IMR-90 (cell line): ENCODE measurements around the gene SYCE3. TPM values are rescaled to one million over a fixed set of nuclear protein-coding genes. Genes with fewer than 3 reads are reported as not detected.

ENCODE experiments used
- ATAC-seq: fragments of 200-7000 bp; cut with Tn5 transposase; 2 replicates; pipeline ENCODE4 v1.9.1; 2020; ENCODE audit warnings: low read depth, mild to moderate bottlenecking, moderate library complexity
- BruUV-seq: library from RNA; stranded (reverse); fragments of 400-500 nt; replicated peaks from 2 replicates; lab custom pipeline; 2021; lab: Mats Ljungman, UMichigan
- CTCF ChIA-PET: fragments of 300-600 bp; formaldehyde crosslinking; extraction: SDS; loops from one replicate; lab custom pipeline; 2021; ENCODE audit warnings: antibody characterized with exemption; lab: Yijun Ruan, JAX
- POLR2A ChIA-PET: fragments of 300-600 bp; sonication (Branson Sonifier 250); formaldehyde crosslinking; loops from one replicate; lab custom pipeline; 2022; ENCODE audit warnings: antibody characterized with exemption; ENCODE audit not compliant: unreplicated experiment; lab: Charles Lee
- DNase-seq: peaks from one replicate; pipeline ENCODE4 v3.0.0; 2013
- H2AFZ ChIP-seq: replicated peaks from 2 replicates; pipeline ENCODE3; 2013; ENCODE audit warnings: low read length, mild to moderate bottlenecking; ENCODE audit not compliant: poor library complexity
- H2AK5ac ChIP-seq: 2 replicates; pipeline ENCODE4 v1.6.1; 2013; ENCODE audit warnings: low read depth, low read length, inconsistent platforms
- H2AK9ac ChIP-seq: replicated peaks from 2 replicates; pipeline ENCODE3; 2013; ENCODE audit warnings: mild to moderate bottlenecking, low read depth, low read length, moderate library complexity; ENCODE audit not compliant: poor library complexity
- H2BK120ac ChIP-seq: 2 replicates; pipeline ENCODE4 v1.6.1; 2013; ENCODE audit warnings: low read depth, low read length, inconsistent platforms
- H2BK15ac ChIP-seq: 3 replicates; pipeline ENCODE4 v1.6.1; 2013; ENCODE audit warnings: low read depth, low read length, inconsistent platforms
- H2BK20ac ChIP-seq: 2 replicates; pipeline ENCODE4 v1.6.1; 2013; ENCODE audit warnings: low read depth, mild to moderate bottlenecking, inconsistent platforms, low read length, moderate library complexity
- H2BK5ac ChIP-seq: 2 replicates; pipeline ENCODE4 v1.6.1; 2013; ENCODE audit warnings: mild to moderate bottlenecking, low read depth, low read length, inconsistent platforms; ENCODE audit not compliant: poor library complexity, severe bottlenecking
- H3K14ac ChIP-seq: replicated peaks from 2 replicates; pipeline ENCODE4 v1.6.1; 2013; ENCODE audit warnings: low read depth, low read length, inconsistent platforms
- H3K18ac ChIP-seq: 2 replicates; pipeline ENCODE4 v1.6.1; 2013; ENCODE audit warnings: low read depth, low read length, control low read depth
- H3K23ac ChIP-seq: 2 replicates; pipeline ENCODE4 v1.6.1; 2013; ENCODE audit warnings: low read depth, low read length, inconsistent platforms
- H3K27ac ChIP-seq: 2 replicates; pipeline ENCODE4 v1.5.1; 2013; ENCODE audit warnings: mild to moderate bottlenecking, control low read depth, low read length; ENCODE audit not compliant: insufficient read depth
- H3K27me3 ChIP-seq: 2 replicates; pipeline ENCODE4 v1.6.1; 2013; ENCODE audit warnings: low read length; ENCODE audit not compliant: control insufficient read depth, insufficient read depth
- H3K36me3 ChIP-seq: 2 replicates; pipeline ENCODE4 v1.6.1; 2013; ENCODE audit warnings: low read length, mixed read lengths; ENCODE audit not compliant: control insufficient read depth, insufficient read depth
- H3K4ac ChIP-seq: 2 replicates; pipeline ENCODE4 v1.6.1; 2013; ENCODE audit warnings: low read depth, low read length, inconsistent platforms
- H3K4me1 ChIP-seq: 2 replicates; pipeline ENCODE4 v1.6.1; 2013; ENCODE audit warnings: low read length, mixed read lengths; ENCODE audit not compliant: control insufficient read depth, insufficient read depth
- H3K4me2 ChIP-seq: 2 replicates; pipeline ENCODE4 v1.6.1; 2013; ENCODE audit warnings: low read depth, mild to moderate bottlenecking, control low read depth, low read length, moderate library complexity
- H3K4me3 ChIP-seq: 2 replicates; pipeline ENCODE4 v1.5.1; 2013; ENCODE audit warnings: low read depth, mild to moderate bottlenecking, control low read depth, low read length, moderate library complexity; ENCODE audit not compliant: insufficient read depth
- H3K56ac ChIP-seq: 2 replicates; pipeline ENCODE4 v1.6.1; 2013; ENCODE audit warnings: low read length, inconsistent platforms; ENCODE audit not compliant: insufficient read depth; ENCODE audit errors: extremely low read depth
- H3K79me1 ChIP-seq, 2 experiments: 2 replicates each; pipeline ENCODE4 v1.6.1; 2013; ENCODE audit warnings: low read length in 2 of 2, inconsistent platforms in 1 of 2, low read depth in 1 of 2
- H3K9ac ChIP-seq: 2 replicates; pipeline ENCODE4 v1.6.1; 2013; ENCODE audit warnings: low read depth, low read length, control low read depth
- H3K9me1 ChIP-seq: 2 replicates; pipeline ENCODE4 v1.6.1; 2013; ENCODE audit warnings: low read length, inconsistent platforms; ENCODE audit not compliant: insufficient read depth
- H3K9me3 ChIP-seq: 2 replicates; pipeline ENCODE4 v1.6.1; 2013; ENCODE audit warnings: low read length; ENCODE audit not compliant: control insufficient read depth, insufficient read depth
- H4K20me1 ChIP-seq: 2 replicates; pipeline ENCODE4 v1.6.1; 2013; ENCODE audit warnings: low read length, inconsistent platforms; ENCODE audit not compliant: insufficient read depth
- H4K5ac ChIP-seq: 2 replicates; pipeline ENCODE4 v1.6.1; 2013; ENCODE audit warnings: mild to moderate bottlenecking, low read depth, low read length, control low read depth
- H4K8ac ChIP-seq, 2 experiments: 2 replicates each; pipeline ENCODE4 v1.6.1; 2013; ENCODE audit warnings: low read depth in 2 of 2, low read length in 2 of 2, control low read depth in 1 of 2, inconsistent platforms in 1 of 2
- H4K91ac ChIP-seq: 2 replicates; pipeline ENCODE4 v1.6.1; 2013; ENCODE audit warnings: low read depth, low read length, inconsistent platforms; ENCODE audit not compliant: insufficient read depth
- SMC3 ChIP-seq: fragments of 150-350 bp; IDR thresholded peaks from 2 replicates; pipeline ENCODE4 v1.6.1; 2016; ENCODE audit warnings: low read depth, mild to moderate bottlenecking, antibody characterized with exemption, low read length, moderate library complexity
- WGBS, 2 experiments: methylation state at CpG; one replicate each; pipeline versions ENCODE4 v1.1.5 to v1.1.7; 2013; ENCODE audit warnings: missing lambda C conversion rate in 2 of 2; ENCODE audit not compliant: insufficient read length in 1 of 2; ENCODE audit errors: extremely low coverage in 2 of 2; 5-methylcytosine and 5-hydroxymethylcytosine counted together
- dilution Hi-C: fragments of 300-500 bp; cut with HindIII; formaldehyde crosslinking; loops from one replicate; pipeline ENCODE4 v1.14.3; 2018; ENCODE audit warnings: low sequenced_read_pairs; ENCODE audit not compliant: unreplicated experiment
- in situ Hi-C: fragments of 300-500 bp; cut with MboI; formaldehyde crosslinking; loops from 3 replicates; pipeline ENCODE4 v1.14.3; 2019; ENCODE audit warnings: low sequenced_read_pairs, inconsistent platforms, mixed read lengths
- intact Hi-C: fragments of 100-400 bp; cut with micrococcal nuclease; formaldehyde crosslinking; loops from 2 replicates; pipeline ENCODE4 v1.10.0; 2022
- polyA plus RNA-seq, 3 experiments: library from polyadenylated mRNA; depleted of rRNA; stranded (reverse); fragments of >200 nt; gene quantifications; 2 replicates each; pipeline ENCODE4 v1.2.3, GENCODE V29; 2012; ENCODE audit warnings: low replicate concordance in 1 of 3
- total RNA-seq: library from RNA; depleted of rRNA; stranded (reverse); fragments of >200 nt; gene quantifications from 2 replicates; pipeline ENCODE4 v1.2.3, GENCODE V29; 2012

The SYCE3 gene
- total and polyA plus RNA-seq, 2 of the 4 experiments (the other 2 are of a cell fraction) = not detected

DNA sequence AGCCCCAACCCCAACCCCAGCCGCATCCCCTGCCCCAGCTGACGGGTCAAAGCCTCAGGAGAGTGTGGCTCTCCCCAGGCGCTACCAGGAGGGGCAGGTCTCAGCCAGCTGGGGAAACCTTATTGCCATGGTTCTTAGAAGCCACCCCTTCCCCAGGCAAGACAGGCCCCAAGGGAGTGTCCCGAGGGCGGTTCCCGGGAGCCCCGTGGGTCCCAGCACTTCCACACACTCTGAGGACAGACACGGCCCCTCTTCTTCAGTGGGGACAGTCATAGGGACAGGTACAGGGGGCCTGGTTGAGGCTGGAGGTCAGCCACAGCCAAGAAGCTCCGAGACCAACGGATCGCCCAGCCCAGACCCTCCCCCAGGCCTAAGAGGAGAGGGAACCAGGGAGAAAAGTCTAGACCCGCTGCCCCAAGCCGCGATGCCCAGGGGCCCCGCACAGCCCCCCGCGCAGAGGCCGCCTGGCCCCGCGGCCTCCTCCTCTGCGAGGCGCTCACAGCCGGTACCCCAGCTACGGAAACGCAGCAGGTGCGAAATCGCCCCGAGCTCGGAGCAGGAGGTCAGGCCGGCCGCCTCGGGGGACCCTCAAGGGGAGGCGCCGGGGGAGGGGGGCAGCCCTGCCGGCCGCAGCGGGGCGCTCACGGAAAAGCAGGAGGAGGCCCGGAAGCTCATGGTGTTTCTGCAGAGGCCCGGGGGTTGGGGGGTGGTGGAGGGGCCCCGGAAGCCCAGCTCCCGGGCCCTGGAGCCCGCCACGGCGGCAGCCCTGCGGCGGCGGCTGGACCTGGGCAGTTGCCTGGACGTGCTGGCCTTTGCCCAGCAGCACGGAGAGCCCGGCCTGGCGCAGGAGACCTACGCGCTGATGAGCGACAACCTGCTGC, 14.4 kb downstream of the SYCE3 start:
- no TSS peak for BruUV-seq
- H2AFZ ChIP-seq = peak overlapping the region; percentile 14
- H3K23ac ChIP-seq = no peak overlapping the region
- WGBS, 2 experiments = 16% methylated on average over 11 of the region's 56 CpGs; no CpG with 5 or more reads in 1 of the 2 experiments
- no peak overlapping the region for H3K4me3 ChIP-seq
- H3K56ac ChIP-seq = no peak overlapping the region
- H3K27ac ChIP-seq = no peak overlapping the region
- no peak overlapping the region for H4K5ac ChIP-seq
- no peak overlapping the region for H3K9ac ChIP-seq
- H4K91ac ChIP-seq = no peak overlapping the region
- H2BK20ac ChIP-seq = no peak overlapping the region
- H3K14ac ChIP-seq = no peak overlapping the region
- H3K4ac ChIP-seq = no peak overlapping the region
- H4K20me1 ChIP-seq = no peaks in the 10 kb centered on the region
- ChIA-PET POLR2A (no interaction called here), CTCF (interaction anchor here (0.9 kb wide), 1 partner anchor 23 kb away, joined by 3 read pairs; the partner anchor contains the start of gene SCO2)
- no peaks in the 10 kb centered on the region for H3K36me3 ChIP-seq
- H3K27me3 ChIP-seq = peaks cover 76% of the 10 kb centered on the region
- H2BK5ac ChIP-seq = no peak overlapping the region
- in situ Hi-C loops = no loop called here
- H2BK15ac ChIP-seq = no peak overlapping the region
- DNase-seq = no peak
- dilution Hi-C loops = no loop called here
- no peaks in the 10 kb centered on the region for H3K9me3 ChIP-seq
- no peaks in the 10 kb centered on the region; the same call in 1 of the 2 replicates for H3K4me1 ChIP-seq
- H2BK120ac ChIP-seq = no peak overlapping the region
- H4K8ac ChIP-seq = no peak overlapping the region
- no peaks in the 10 kb centered on the region for H3K9me1 ChIP-seq
- no peak overlapping the region for H3K18ac ChIP-seq
- no peaks in the 10 kb centered on the region for H3K79me1 ChIP-seq
- no peak for ATAC-seq
- no peak overlapping the region for H2AK9ac ChIP-seq
- no peak overlapping the region for H2AK5ac ChIP-seq
- TF ChIP-seq SMC3 = no peak
- no peak overlapping the region for H3K4me2 ChIP-seq
- intact Hi-C loops = no loop called here
